ENCODE results near the gene TSPY10. TPM values are rescaled to one million over a fixed set of nuclear protein-coding genes. Genes with fewer than 3 reads are reported as not detected.
"Not testable (repeated sequence)": the region's sequence is repeated elsewhere in the genome, so short reads cannot be mapped to it uniquely, and the experiment has no call there.

Gene TSPY10
- not detected for polyA plus RNA-seq

GRCh38 chrY:9527580-9527979, at the start of gene TSPY10:
Gene TSPY10 (plus strand): TSS chrY:9527880. CDS start chrY:9527926, 46 bp downstream.
- H3K27ac ChIP-seq (ENCODE audit: low read depth, low read length) = not testable (repeated sequence)
- WGBS, 3 donors = no CpG with 5 or more reads among the region's 26 CpGs

GRCh38 chrY:9486967-9487366, 40.7 kb upstream of the TSPY10 start, which contains the start of gene TSPY9:
Gene TSPY9 (plus strand): TSS chrY:9487267. CDS start chrY:9487313, 46 bp downstream.
- no CpG with 5 or more reads among the region's 26 CpGs for WGBS, 3 donors

GRCh38 chrY:9504396-9504795, 23.3 kb upstream of the TSPY10 start:
- 63 to 67% methylated on average over 2 of the region's 6 CpGs; no CpG with 5 or more reads in 1 of the 3 donors for WGBS, 3 donors
- H3K27ac ChIP-seq (ENCODE audit: low read depth, low read length) = not testable (repeated sequence)

More at GRCh38 chrY:9486967-9487366, 40.7 kb upstream of the TSPY10 start, which contains the start of gene TSPY9:
- not testable (repeated sequence) for H3K27ac ChIP-seq (ENCODE audit: low read depth, low read length)

GRCh38 chrY:9516287-9516686, 11.4 kb upstream of the TSPY10 start:
- H3K27ac ChIP-seq (ENCODE audit: low read depth, low read length) = not testable (repeated sequence)
- 76 to 84% methylated on average over 7 of the region's 12 CpGs; no CpG with 5 or more reads in 1 of the 3 donors for WGBS, 3 donors

Other genes starting within 250 kb of the TSPY10 start
- not detected for gene TSPY4, start 190.4 kb upstream of the TSPY10 start, polyA plus RNA-seq
- not detected for gene TSPY8, start 170.1 kb upstream of the TSPY10 start, polyA plus RNA-seq
- not detected for gene TSPY3, start 129.5 kb upstream of the TSPY10 start, polyA plus RNA-seq
- gene TSPY1, start 60.9 kb upstream of the TSPY10 start, polyA plus RNA-seq = not detected
- not detected for gene TSPY9, start 40.6 kb upstream of the TSPY10 start, polyA plus RNA-seq

Data from adipose tissue (tissue), 3 donors.